Superior temporal gyrus (tissue), 1 donor: ENCODE data around the gene FUT7.
A peak's percentile ranks its signal among the peaks of the same experiment; 100 is the strongest.
"Not testable (repeated sequence)": the region's sequence is repeated elsewhere in the genome, so short reads cannot be mapped to it uniquely, and the experiment has no call there.

Experiments used
- DNase-seq: peaks from one replicate; pipeline ENCODE4 v3.0.0-alpha.2; 2016; ENCODE audit errors: extremely low spot score

Gene FUT7

DNA sequence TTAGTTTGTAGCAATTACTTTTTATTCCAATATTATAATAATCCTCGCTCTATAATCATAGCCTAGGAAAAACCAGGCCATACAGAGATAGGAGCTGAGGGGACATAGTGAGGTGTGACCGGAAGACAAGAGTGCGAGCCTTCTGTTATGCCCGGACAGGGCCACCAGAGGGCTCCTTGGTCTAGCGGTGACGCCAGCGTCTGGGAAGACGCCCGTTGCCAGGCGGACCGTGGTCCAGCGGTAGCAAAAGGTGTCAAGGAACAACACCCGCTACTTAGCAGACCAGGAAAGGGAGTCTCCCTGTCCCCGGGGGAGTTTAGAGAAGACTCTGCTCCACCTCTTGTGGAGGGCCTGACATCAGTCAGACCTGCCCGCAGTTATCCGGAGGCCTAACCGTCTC, 27.6 kb downstream of the FUT7 start:
- not testable (repeated sequence) for DNase-seq

DNA sequence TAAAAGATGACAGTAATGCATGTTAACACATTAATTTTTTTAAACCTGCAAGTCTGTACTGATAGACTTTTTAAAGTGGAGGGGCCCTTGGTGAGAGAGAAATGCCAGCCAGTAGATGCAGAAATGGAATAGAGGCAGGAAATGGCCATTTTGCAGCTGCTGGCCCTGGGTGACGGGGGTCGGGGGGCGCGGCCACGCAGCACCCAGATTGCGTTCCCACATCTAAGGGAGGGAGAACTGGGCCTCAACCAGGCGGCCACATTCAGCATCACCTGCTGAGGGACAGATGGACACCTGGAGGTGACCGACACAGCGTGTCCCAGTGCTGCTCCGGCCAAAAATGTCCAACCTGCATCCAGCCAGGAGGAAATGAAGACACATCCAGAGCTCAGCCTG, 29.2 kb downstream of the FUT7 start:
- no peak for DNase-seq

DNA sequence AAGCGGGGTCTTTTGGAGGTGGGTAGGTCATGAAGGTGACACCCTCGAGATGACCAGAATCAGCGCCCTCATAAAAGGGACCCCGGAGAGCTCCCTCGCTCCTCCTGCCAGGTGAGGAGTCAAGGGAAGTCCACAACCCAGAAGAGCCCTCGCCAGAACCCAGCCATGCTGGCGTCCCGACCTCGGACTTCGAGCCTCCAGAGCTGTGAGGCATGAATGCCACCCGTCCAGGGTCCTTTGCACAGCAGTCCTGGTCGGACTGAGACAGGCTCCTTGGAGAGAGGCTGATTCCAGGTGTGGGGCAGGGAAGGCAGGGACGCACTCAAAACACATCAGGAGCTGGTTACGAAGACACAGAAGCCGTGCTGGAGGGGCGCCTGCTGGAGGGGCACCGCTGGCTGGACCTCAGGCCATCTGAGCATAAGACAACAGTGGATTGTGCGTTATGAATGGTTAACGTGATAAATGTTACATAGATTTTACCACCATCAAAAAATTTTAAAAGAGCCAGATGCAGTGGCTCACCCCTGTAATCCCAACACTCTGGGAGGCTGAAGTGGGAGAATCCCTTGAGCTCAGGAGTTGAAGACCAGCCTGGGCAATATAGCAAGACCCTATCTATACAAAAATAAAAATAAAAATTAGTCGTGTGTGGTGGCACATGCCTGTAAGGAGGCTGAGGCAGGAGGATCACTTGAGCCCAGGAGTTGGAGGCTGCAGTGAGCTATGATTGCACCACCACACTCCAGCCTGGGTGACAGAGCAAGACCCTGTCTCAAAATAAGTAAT, 29.8 kb downstream of the FUT7 start:
- DNase-seq = no peak

DNA sequence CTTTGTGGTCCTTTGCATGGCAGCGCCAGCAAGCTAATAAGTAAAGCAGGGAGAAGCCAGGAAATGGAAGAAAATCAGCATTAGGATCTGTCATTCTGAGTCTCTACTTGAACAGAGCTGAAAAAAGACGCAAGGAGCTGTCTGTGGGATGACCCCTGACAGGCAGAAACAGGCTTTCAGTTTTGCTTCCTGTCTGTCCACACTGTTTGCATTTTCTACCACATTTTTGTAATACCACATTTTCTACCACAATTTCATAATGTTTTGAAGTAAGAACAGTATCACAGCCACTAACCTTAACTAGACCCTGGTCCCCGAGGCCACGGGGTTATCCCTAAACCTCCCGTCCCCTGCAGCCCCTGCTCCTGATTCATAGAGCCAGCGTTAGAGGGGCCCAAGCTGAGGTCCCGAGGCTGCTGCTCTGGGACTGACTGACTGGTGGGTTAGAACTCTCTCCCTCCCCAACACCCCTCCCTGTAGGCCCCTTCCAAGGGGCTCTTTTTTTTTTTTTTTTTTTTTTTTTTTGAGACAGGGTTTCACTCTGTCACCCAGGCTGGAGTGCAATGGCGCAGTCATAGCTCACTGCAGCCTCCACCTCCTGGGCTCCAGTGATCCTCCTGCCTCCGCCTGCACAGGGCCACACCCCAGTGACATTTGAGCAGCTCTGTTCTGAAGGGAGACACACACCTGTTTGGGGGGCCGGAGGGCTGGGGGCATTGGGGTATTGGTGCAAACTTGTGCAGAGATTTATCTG, 31.5 kb downstream of the FUT7 start:
- no peak for DNase-seq

DNA sequence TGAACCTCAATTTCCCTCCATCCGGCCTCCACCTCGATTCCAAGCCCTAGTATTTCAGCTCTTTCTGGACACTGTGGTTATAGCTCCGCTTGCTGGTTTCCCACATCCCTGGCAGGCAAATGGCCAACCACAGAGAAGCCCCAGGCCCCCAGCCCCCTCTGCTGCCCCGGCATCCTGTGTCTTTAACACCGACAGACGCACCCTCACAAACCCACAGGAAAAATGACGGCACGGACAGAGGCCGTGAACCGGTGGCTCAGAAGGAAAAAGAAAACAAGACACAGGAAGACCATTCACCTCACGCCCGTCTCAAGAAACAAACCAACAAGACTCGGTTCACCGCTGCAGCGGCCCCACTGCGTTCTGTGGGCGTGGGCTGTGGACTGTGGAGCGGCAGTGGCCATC, 34.1 kb downstream of the FUT7 start:
- no peak for DNase-seq

DNA sequence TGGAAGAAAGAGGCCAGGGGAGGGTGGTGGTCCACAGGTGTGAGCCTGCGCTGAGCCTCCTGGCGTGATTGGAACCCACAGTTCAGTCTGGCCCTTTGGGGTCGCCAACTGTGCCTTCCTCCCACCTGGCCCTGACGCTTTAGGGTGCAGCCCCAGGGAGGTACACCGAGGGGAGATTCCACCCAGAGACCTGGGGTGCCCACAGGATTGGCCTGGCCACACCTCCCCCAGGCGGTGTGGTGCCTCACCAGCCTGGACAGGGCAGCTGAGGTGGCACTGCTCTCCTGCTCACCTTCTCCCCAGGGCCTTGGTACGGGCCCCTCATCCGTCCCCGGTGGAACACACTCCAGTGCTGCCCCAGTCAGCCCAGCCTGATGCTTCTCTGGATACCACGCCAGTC, 34.5 kb downstream of the FUT7 start:
- DNase-seq = no peak

DNA sequence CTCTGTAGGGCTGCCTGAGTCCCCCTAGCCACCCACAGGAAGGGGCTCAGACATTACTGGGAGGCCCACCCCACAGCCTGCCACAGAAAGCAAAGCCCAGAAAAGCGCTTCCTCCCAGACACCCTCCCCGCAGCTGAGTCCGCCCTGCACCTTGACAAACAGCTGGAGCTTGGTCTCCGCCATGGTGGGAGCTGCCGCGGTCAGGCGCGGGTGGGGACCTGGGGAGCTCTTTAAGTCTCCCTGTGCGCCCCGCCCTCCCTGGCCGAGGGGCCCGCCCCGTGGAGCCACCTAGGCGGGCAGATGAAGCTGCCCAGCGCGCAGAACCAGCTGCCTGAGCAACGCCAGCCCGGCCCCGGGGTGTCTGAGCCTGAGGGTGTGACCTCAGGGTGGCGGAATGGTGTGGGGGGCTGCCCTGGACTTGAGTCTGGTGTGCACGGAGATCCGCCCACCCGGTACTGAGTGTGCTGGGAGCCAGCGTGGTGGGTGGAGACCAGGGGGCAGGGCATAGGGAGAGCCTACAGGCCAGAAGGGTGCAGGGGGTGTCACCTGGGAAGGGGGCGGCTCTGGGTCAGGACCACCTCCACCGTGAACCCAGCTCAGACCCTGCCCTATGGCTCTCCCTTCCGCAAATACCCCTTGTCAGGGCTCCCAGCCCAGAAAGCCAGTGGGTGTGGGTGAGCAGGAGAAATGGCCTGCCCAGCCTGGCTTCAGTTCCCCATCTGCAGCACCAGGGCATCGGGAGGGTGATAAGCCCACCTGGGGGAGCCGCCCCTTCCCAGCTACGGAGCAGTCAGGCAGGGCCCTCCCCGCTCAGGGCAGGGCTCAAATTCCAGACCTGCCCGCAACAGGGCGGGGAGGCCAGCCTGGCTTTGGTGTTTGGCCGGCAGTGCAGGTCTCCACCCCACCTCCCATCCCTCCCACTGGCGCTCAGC, 35.3 kb downstream of the FUT7 start, which contains the start of gene CLIC3:
Gene CLIC3 (minus strand): TSS at position 208 of the 932 bp plus-strand sequence. CDS start 25 bp downstream, at position 183.
- DNase-seq = no peak

DNA sequence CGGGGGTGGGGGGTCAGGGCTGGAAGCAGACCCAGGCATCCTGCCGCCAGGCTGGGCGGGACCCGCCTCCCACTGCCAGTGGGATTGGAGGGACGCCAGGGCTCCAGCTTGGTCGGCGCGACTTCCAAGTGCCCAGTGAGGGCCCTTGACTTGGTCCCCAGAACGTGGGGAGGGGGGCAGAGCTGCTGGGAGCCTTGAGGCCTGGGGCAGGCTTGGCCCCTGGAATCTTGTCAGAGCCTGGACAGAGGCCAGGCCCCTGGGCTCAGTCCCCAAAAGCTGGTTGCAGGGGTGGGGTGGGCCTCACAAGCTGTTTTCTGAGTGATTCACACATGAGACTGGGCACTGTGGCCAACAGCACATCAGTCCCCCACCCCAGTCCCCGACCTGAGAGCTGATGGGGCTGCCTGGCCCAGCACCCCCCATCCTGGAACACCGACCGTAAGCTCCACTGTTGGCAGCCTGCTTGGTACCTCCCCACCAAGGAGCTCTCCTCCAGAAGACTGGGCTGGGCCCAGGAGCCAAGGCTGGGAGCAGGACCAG, 36.0 kb downstream of the FUT7 start:
- no peak for DNase-seq

DNA sequence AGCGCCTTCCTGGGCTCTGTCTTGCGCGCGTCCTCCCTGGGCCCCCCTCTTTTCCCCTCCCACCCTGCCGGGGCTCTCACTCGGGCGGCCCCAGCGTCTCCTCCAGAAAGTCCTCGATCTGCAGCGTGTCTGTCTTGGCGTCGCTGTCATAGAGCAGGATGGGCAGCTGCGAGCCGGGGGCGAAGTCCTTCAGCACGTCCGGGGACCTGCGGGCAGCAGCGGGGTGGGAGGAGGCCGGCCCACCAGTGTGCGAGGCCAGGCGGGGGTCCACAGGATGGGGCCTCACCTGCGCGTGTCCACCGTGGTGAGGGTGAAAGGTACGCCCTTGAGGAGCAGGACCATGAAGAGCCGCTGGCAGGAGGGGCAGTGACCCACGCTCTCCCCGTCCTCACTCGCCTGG, 36.5 kb downstream of the FUT7 start:
- no peak for DNase-seq

DNA sequence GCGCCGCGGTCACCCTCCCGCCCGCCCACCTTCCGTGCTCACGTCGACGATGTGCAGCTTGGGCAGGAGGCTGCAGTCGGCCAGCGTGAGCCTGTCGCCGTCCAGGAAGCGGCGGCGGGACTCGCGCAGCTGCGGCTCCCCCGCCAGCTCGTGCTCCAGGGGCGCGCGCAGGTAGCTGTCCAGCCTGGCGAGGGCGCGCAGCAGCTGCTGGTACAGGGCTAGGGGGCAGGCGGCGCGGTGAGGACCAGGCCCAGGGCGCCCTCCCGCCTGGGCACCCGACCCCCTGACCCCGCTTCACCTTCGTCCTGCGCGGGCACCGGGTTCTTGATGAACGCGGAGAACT, 37.0 kb downstream of the FUT7 start:
- DNase-seq = no peak

DNA sequence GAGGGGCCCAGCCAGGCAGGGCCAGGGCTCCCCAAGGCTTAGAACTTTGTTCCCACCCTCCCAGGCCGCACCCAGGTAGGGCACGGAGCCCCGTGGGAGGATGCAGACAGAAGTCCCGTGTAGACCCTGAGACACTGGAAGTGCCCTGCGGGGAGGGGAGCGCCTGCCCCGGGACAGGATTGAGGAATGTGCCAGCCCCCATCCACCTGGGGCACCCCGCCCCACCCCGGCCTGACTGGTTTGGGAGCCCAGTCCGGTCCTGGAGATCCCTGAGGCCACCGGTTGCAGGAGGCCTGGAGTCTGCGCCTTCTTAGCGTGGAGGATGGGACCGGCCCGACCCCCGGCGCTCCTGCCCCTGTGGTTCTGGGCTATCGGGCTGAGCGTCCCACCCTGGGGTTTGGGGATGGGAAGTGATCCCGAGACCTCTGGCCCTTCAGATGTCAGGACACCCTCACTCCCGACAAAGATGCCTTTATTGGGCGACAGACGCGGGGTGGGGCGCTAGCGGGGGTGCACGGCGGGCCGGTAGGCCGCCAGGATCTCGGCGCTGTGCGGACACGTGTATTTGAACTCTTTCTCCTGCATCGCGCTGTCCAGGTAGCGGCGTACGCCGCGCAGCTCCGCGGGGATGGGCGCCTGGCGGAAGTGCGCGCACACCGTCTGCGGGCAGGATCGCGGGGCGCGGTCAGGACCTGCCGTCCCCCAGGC, 37.6 kb downstream of the FUT7 start:
- no peak for DNase-seq

DNA sequence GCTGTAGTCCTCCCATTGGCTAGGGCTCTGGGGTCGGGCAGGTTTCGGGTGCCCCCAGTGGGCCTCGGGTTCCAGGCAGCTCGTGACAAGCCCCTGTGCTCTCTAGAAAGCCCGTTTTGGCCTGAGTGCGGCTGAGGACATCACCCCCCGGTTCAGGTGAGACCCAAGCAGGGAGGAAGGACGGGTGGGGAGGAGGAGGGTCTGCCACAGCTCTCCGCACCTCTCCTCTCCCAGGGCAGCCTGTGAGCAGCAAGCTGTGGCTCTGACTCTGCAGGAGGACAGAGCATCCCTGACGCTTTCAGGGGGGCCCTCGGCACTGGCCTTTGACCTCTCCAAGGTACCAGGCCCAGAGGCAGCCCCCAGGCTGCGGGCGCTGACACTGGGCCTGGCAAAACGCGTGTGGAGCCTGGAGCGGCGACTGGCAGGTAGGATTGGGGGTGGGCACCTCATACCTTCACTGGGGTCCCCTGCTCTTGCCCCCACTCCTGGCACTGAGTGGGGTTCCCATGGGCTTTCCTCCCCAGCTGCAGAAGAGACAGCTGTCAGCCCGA, 39.0 kb downstream of the FUT7 start:
- DNase-seq = no peak

DNA sequence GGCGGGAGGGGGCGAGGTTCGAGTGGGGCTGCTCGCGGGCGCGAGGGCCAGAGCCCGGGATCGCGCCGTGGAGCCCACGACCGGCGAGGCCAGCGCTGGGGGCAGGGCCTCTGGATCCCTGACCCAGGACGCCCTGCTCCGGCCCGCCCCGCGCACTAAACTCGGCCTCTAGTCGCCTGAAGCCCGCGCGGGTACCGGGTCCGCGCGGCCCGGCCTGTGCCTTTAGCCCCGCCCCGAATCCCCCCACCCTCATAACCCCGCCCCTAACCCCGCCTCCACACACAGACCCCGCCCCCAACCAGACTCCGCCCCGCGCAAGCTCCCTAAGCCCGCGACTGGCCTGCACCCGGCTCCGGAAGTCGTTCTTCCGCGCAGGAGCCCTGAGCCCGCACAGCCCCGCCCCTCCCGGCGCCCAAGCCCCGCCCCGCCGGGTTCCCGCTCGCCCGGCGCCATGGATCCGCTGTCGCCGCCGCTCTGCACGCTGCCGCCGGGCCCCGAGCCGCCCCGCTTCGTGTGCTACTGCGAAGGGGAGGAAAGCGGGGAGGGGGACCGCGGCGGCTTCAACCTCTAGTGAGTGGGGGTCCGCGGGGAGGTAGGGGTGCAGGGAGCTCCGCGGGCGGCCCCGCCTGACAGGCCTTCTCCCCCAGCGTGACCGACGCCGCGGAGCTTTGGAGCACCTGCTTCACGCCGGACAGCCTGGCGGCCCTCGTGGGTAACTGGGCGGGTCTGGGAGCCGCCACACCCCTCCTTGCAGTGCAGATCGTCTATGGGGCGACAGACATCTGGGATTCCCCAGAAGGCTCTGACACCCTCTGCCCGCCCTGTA, 39.7 kb downstream of the FUT7 start, which contains the start of gene PAXX:
Gene PAXX (plus strand): TSS at position 430 of the 826 bp plus-strand sequence. CDS start 22 bp downstream, at position 452.
- DNase-seq = peak; percentile 82

DNA sequence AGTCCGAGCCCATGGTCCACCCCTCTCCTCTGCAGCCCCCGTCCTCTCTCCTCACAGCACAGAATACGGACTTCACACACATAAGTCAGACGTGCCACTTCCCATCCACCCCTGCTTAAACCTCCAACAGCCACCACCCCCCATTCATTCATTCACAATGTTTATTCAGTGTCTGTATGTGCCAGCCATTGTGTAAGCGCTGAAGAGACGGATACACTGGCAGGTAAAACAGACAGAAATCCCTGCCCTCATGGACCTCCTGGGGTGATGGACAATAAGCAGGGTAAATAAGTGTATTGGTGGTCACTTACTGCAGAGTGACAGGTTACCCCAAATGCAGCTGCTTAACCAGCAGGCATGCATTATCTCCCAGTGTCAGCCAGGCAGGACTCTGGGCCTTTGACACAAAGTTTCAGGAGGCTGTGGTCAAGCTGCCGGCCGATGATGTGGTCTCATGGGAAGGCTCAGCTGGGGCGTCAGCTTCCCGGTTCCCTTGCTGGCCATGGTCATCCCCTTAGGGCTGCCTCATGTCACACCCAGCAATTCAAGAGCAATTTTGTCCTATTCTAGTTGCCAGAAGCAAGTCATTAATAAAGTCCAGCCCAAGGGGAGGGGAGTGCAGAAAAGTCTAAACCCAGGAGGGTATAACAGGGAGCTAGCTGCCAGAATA, 41.5 kb downstream of the FUT7 start:
- DNase-seq = no peak

DNA sequence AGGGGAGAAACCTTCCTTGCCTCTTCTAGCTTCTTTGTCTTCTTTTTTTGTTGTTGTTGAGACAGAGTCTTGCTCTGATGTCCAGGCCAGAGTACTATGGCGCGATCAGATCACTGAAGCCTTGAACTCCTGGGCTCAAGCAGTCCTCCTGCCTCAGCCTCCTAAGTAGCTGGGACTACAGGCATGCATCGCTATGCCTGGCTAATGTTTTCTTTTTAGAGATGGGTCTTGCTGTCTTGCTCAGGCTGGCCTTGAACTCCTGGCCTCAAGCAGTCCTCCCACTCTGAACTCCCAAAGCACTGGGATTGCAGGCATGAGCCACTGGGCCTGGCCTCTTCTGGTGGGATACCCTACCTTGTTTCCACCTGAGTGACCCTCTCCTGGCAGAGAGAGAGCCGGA, 43.0 kb downstream of the FUT7 start:
- no peak for DNase-seq

DNA sequence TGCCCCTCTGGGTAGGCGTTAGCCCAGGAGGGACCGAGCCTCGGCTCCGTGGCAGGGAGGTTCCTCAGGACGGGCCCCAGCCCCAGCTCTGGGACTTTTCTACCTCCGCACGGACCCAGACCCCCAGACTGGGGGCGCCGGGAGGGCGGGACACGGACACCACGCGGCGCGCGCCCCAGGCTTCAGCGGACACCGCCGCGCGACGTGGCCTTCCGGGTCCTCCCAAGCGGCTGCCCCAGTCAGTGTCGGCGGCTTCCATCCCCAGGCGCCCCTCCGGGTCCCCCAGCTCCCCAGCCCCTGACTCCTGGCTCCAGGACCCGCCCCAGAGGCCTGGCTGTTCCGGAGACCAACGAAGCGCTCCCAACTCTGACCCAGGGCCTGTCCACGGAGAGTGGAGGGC, 46.0 kb downstream of the FUT7 start:
- DNase-seq = no peak

DNA sequence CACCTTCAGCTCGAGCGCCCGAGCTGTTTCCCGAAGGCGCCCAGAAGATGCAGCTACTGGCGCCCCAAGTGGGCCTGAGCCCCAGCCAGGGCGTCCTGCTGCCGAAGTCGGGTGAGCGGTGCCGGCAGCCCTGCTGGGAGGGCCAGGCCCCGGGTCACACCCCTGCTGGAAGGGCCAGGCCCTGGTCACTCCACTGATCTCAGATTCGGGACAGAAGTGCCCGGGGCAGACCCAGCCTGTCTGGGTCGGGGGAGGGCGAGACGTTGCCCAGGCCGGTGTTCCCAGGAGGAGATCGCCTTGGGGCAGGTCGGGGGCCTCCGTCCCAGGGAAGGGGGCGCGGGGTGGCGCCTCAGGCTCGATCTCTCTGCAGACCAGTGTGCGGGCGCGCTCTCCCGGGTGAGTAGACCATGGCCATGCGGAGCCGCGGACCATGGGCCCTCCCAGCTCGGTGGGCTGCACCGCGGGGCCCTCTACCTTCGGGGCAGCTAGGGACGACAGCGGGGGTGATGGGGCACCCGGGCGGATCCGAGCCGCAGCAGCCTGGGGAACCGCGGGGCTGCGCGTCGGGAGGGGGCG, 46.8 kb downstream of the FUT7 start:
- no peak for DNase-seq

DNA sequence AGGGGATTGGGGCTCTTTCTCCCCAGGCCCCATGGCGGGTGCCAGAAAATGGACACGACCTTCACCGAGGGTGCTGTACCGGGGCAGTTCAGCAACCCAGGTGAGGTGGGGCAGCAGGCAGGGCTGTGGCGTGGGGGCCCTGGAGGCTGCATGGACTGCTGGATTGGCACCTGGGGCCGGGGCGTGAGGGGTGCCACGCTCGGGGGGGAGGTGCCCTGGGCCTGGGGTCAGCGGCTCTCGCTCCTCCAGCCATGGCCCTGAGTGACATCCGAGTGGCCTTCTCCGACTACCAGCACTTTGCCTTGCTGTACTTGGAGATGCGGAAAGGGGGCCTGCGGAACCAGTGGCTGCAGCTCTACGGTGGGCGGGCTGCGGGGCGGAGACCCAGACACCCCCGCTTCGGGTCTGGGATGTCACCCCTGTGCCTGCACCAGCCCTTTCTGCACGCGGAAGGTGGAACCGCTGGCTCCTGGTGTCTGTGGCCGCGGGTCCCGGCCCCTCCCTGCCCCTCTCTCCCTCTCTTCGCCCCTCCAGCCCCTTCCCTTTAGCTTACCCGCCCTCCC, 47.3 kb downstream of the FUT7 start:
- DNase-seq = no peak
